GM23338 (cell line): ENCODE measurements around the gene AP1G1. TPM values are rescaled to one million over a fixed set of nuclear protein-coding genes. Genes with fewer than 3 reads are reported as not detected.

Experiments
- ATAC-seq: fragments of 200-7000 bp; cut with Tn5 transposase; 3 replicates; pipeline ENCODE4 v1.9.1; 2020
- DNase-seq: peaks from one replicate; pipeline ENCODE4 v3.0.0-alpha.2; 2015; ENCODE audit warnings: low spot score
- H2AFZ ChIP-seq: fragments of 200-600 bp; sonication (generic); 2 replicates; pipeline ENCODE4 v1.8.0; 2016; ENCODE audit warnings: antibody characterized with exemption, mild to moderate bottlenecking, moderate library complexity
- H3F3A ChIP-seq: fragments of 200-600 bp; sonication (generic); replicated peaks from 2 replicates; pipeline ENCODE4 v1.8.0; 2017; ENCODE audit warnings: antibody characterized with exemption, mixed run types, low read depth
- H3K27ac ChIP-seq: fragments of 200-600 bp; sonication (generic); 2 replicates; pipeline ENCODE4 v1.6.1; 2016; ENCODE audit warnings: low read depth
- H3K27me3 ChIP-seq: fragments of 200-600 bp; sonication (generic); 2 replicates; pipeline ENCODE4 v1.8.0; 2016; ENCODE audit warnings: mild to moderate bottlenecking, mixed run types, moderate library complexity; ENCODE audit not compliant: insufficient read depth
- H3K36me3 ChIP-seq: fragments of 200-600 bp; sonication (generic); 2 replicates; pipeline ENCODE4 v1.8.0; 2016; ENCODE audit warnings: mild to moderate bottlenecking; ENCODE audit not compliant: insufficient read depth
- H3K4me1 ChIP-seq: fragments of 200-600 bp; sonication (generic); 2 replicates; pipeline ENCODE4 v1.8.0; 2016; ENCODE audit warnings: mild to moderate bottlenecking, moderate library complexity; ENCODE audit not compliant: insufficient read depth
- H3K4me2 ChIP-seq: fragments of 200-600 bp; sonication (generic); 2 replicates; pipeline ENCODE4 v1.7.1; 2017; ENCODE audit warnings: mixed run types
- H3K4me3 ChIP-seq: fragments of 200-600 bp; sonication (generic); 2 replicates; pipeline ENCODE4 v1.6.1; 2016; ENCODE audit warnings: mixed run types
- H3K79me2 ChIP-seq: fragments of 200-600 bp; sonication (generic); replicated peaks from 2 replicates; pipeline ENCODE4 v1.8.0; 2017; ENCODE audit warnings: mild to moderate bottlenecking; ENCODE audit not compliant: insufficient read depth
- H3K9me2 ChIP-seq: fragments of 200-600 bp; sonication (generic); 2 replicates; pipeline ENCODE4 v1.8.0; 2017; ENCODE audit not compliant: insufficient read depth
- H4K20me1 ChIP-seq: fragments of 200-600 bp; sonication (generic); replicated peaks from 2 replicates; pipeline ENCODE4 v1.8.0; 2017; ENCODE audit warnings: mild to moderate bottlenecking; ENCODE audit not compliant: insufficient read depth
- H3K27ac Mint-ChIP-seq: 2 replicates; pipeline ENCODE4 v1.8.0; 2020; ENCODE audit warnings: inconsistent platforms, mild to moderate bottlenecking, moderate library complexity, mixed read lengths
- H3K27me3 Mint-ChIP-seq: 3 replicates; pipeline ENCODE4 v1.8.0; 2022; ENCODE audit warnings: low read depth, mild to moderate bottlenecking, moderate library complexity, mixed read lengths, inconsistent platforms; ENCODE audit not compliant: insufficient read depth, poor library complexity
- H3K36me3 Mint-ChIP-seq: 3 replicates; pipeline ENCODE4 v1.8.0; 2021; ENCODE audit warnings: low read depth, mild to moderate bottlenecking, inconsistent platforms, moderate library complexity, mixed read lengths
- H3K4me1 Mint-ChIP-seq: 3 replicates; pipeline ENCODE4 v1.8.0; 2020; ENCODE audit warnings: mild to moderate bottlenecking, inconsistent platforms, mixed read lengths
- H3K4me3 Mint-ChIP-seq: 3 replicates; pipeline ENCODE4 v1.8.0; 2021; ENCODE audit warnings: moderate library complexity, mild to moderate bottlenecking, inconsistent platforms, mixed read lengths
- H3K9me3 Mint-ChIP-seq: 3 replicates; pipeline ENCODE4 v1.8.0; 2020; ENCODE audit warnings: moderate library complexity, mild to moderate bottlenecking, inconsistent platforms, mixed read lengths
- CREB1 ChIP-seq: fragments of 250-450 bp; sonication (Bioruptor Pico); IDR thresholded peaks from 2 replicates; pipeline ENCODE4 v1.5.0; 2020; ENCODE audit warnings: low read depth, mild to moderate bottlenecking, moderate library complexity
- EZH2 ChIP-seq: fragments of 200-600 bp; sonication (generic); IDR thresholded peaks from one replicate; pipeline ENCODE4 v1.8.0; 2017; ENCODE audit warnings: antibody characterized with exemption, mild to moderate bottlenecking, low read depth; ENCODE audit not compliant: unreplicated experiment
- EZH2phosphoT487 ChIP-seq: fragments of 200-600 bp; sonication (generic); IDR thresholded peaks from one replicate; pipeline ENCODE4 v1.8.1; 2018; ENCODE audit warnings: antibody characterized with exemption; ENCODE audit not compliant: unreplicated experiment
- JUNB ChIP-seq: IDR thresholded peaks from one replicate; pipeline ENCODE4 v1.6.1; 2016; ENCODE audit warnings: antibody characterized with exemption; ENCODE audit not compliant: unreplicated experiment
- NANOG ChIP-seq: IDR thresholded peaks from 2 replicates; pipeline ENCODE4 v1.6.1; 2016; ENCODE audit warnings: antibody characterized with exemption, borderline replicate concordance
- POLR2AphosphoS5 ChIP-seq: IDR thresholded peaks from 2 replicates; pipeline ENCODE4 v1.6.1; 2016; ENCODE audit warnings: antibody characterized with exemption, low read depth
- REST ChIP-seq: IDR thresholded peaks from one replicate; pipeline ENCODE4 v1.6.1; 2018; ENCODE audit warnings: antibody characterized with exemption; ENCODE audit not compliant: unreplicated experiment
- STAT1 ChIP-seq: IDR thresholded peaks from one replicate; pipeline ENCODE4 v1.6.1; 2016; ENCODE audit warnings: antibody characterized with exemption; ENCODE audit not compliant: unreplicated experiment
- ZNF114 ChIP-seq: fragments of 250-450 bp; sonication (Bioruptor Pico); IDR thresholded peaks from 2 replicates; pipeline ENCODE4 v1.5.0; 2020; ENCODE audit warnings: mild to moderate bottlenecking, moderate library complexity
- ZNF331 ChIP-seq: fragments of 250-450 bp; sonication (Bioruptor Pico); IDR thresholded peaks from 2 replicates; pipeline ENCODE4 v1.5.0; 2020; ENCODE audit warnings: low read depth, mild to moderate bottlenecking, moderate library complexity
- polyA plus RNA-seq: library from polyadenylated mRNA; unstranded; fragments of >200 nt; fragmentation: Nextera tagmentation; extraction: Ambion mirVana; gene quantifications from 2 replicates; pipeline ENCODE4 v1.2.1, GENCODE V29; 2016
- total RNA-seq: library from RNA; depleted of rRNA; stranded (reverse); fragments of >200 nt; shearing (Covaris generic); gene quantifications from 2 replicates; pipeline ENCODE4 v1.2.3, GENCODE V29; 2014
- TF ChIP-seq, protein P1 (sequence below): IDR thresholded peaks from 2 replicates; pipeline ENCODE4 v1.6.1; 2016; ENCODE audit warnings: antibody characterized with exemption
- TF ChIP-seq, protein P2 (sequence below), 2 experiments: fragments of 200-600 bp in 1 of 2; sonication (generic) in 1 of 2; conservative IDR thresholded peaks; 2 replicates each; pipeline versions ENCODE4 v1.5.1 to v1.6.1; 2016 to 2017; ENCODE audit warnings: antibody characterized with exemption in 2 of 2, low read depth in 2 of 2, mild to moderate bottlenecking in 2 of 2, moderate library complexity in 1 of 2

The AP1G1 gene
- total and polyA plus RNA-seq, 2 experiments from 2014 or later = 16.3 to 73.3 TPM

DNA sequence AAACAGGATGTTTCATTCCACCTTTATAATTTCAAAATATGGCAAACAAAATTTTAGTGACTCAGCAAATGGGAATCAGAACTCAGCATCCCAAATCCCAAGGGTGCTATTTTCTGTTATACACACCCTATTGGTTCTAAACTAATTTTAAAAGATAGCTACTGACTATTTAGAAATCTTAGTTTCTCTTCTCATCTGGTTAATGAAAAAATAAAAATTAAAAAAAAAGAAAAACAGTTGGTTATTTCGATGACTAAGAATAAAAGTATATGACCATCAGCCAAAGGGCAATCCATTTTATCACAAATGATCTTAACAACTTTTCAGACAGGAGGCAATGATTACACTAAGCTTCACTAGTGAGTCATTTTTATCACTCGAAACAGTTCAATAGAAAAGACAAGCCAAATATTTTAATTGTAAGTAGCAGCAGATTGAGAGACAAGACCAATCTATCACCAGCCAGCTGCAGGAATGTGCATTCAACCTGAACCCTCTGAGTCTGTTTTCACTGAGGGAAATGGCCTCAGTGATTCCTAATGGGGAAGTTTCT is 99.3 kb downstream of the AP1G1 start:
- no peak for DNase-seq
- Histone ChIP-seq H3K4me2 (no peak overlapping the region), H3K27me3 (no peaks in the 10 kb centered on the region), H3K4me1 (peaks cover 66% of the 10 kb centered on the region), H3K36me3 (no peaks in the 10 kb centered on the region), H2AFZ (no peak overlapping the region), H3K9me2 (no peaks in the 10 kb centered on the region), H4K20me1 (no peaks in the 10 kb centered on the region), H3F3A (no peaks in the 10 kb centered on the region; the same call in 1 of the 2 replicates), H3K79me2 (peaks cover 53% of the 10 kb centered on the region), H3K27ac (peak overlapping the region; percentile 97), H3K4me3 (no peak overlapping the region)
- no peaks in the 10 kb centered on the region for H3K9me3 Mint-ChIP-seq
- peaks cover 4% of the 10 kb centered on the region for H3K27me3 Mint-ChIP-seq
- H3K4me3 Mint-ChIP-seq = no peak overlapping the region
- peak overlapping the region; percentile 85 for H3K27ac Mint-ChIP-seq
- peaks cover 7% of the 10 kb centered on the region; the same call in 2 of the 3 replicates for H3K36me3 Mint-ChIP-seq
- no peak for ATAC-seq
- peaks cover 74% of the 10 kb centered on the region for H3K4me1 Mint-ChIP-seq
- no peak for TF ChIP-seq CREB1 (CRISPR knock-in tag)
- no peak for TF ChIP-seq REST
- no peak for TF ChIP-seq NANOG
- no peak for TF ChIP-seq STAT1
- TF ChIP-seq, protein P1, sequence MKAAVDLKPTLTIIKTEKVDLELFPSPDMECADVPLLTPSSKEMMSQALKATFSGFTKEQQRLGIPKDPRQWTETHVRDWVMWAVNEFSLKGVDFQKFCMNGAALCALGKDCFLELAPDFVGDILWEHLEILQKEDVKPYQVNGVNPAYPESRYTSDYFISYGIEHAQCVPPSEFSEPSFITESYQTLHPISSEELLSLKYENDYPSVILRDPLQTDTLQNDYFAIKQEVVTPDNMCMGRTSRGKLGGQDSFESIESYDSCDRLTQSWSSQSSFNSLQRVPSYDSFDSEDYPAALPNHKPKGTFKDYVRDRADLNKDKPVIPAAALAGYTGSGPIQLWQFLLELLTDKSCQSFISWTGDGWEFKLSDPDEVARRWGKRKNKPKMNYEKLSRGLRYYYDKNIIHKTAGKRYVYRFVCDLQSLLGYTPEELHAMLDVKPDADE = no peak

DNA sequence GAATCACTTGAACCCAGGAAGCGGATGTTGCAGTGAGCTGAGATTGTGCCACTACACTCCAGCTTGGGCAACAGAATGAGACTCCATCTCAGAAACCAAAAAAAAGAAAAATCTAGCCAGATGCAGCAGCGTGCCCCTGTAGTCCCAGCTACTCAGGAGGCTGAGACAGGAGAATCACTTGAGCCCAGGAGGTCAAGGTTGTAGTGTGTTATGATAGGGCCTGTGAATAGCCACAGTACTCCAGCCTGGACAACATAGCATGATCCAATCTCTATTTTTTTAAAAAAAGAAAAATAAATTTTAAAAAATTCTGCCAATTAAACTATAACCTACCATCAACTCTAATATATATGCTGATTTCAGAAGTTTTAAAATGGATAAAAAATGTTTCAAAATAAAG is 99.9 kb downstream of the AP1G1 start:
- Histone ChIP-seq H3K27ac (peak overlapping the region; percentile 97), H3K4me3 (no peak overlapping the region), H3K4me2 (peak overlapping the region; percentile 69; the same call in 1 of the 2 replicates), H3K79me2 (peaks cover 52% of the 10 kb centered on the region), H2AFZ (no peak overlapping the region), H3K4me1 (peaks cover 61% of the 10 kb centered on the region), H3K9me2 (no peaks in the 10 kb centered on the region), H3K27me3 (no peaks in the 10 kb centered on the region), H3F3A (no peaks in the 10 kb centered on the region; the same call in 1 of the 2 replicates), H4K20me1 (no peaks in the 10 kb centered on the region), H3K36me3 (peaks cover 1% of the 10 kb centered on the region; the same call in 1 of the 2 replicates)
- no peak for ATAC-seq
- DNase-seq = no peak
- H3K36me3 Mint-ChIP-seq = peaks cover 7% of the 10 kb centered on the region; the same call in 2 of the 3 replicates
- H3K27ac Mint-ChIP-seq = peak overlapping the region; percentile 93
- no peaks in the 10 kb centered on the region for H3K9me3 Mint-ChIP-seq
- peaks cover 72% of the 10 kb centered on the region for H3K4me1 Mint-ChIP-seq
- H3K27me3 Mint-ChIP-seq = peaks cover 4% of the 10 kb centered on the region
- no peak overlapping the region for H3K4me3 Mint-ChIP-seq
- TF ChIP-seq ZNF114 (CRISPR knock-in tag) (no peak), POLR2AphosphoS5 (no peak), CREB1 (CRISPR knock-in tag) (no peak), ZNF331 (CRISPR knock-in tag) (no peak), NANOG (no peak), REST (no peak), EZH2 (no peak), JUNB (no peak), EZH2phosphoT487 (no peak), STAT1 (no peak)
- TF ChIP-seq, protein P1 = no peak
- TF ChIP-seq, protein P2, sequence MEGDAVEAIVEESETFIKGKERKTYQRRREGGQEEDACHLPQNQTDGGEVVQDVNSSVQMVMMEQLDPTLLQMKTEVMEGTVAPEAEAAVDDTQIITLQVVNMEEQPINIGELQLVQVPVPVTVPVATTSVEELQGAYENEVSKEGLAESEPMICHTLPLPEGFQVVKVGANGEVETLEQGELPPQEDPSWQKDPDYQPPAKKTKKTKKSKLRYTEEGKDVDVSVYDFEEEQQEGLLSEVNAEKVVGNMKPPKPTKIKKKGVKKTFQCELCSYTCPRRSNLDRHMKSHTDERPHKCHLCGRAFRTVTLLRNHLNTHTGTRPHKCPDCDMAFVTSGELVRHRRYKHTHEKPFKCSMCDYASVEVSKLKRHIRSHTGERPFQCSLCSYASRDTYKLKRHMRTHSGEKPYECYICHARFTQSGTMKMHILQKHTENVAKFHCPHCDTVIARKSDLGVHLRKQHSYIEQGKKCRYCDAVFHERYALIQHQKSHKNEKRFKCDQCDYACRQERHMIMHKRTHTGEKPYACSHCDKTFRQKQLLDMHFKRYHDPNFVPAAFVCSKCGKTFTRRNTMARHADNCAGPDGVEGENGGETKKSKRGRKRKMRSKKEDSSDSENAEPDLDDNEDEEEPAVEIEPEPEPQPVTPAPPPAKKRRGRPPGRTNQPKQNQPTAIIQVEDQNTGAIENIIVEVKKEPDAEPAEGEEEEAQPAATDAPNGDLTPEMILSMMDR (conservative IDR thresholded peaks at IDR 0.05; ENCODE audit: low read depth in 2 of 2) = no peak
